ENCODE data around the gene MICAL3. TPM values are rescaled to one million over a fixed set of nuclear protein-coding genes. Genes with fewer than 3 reads are reported as not detected.

MICAL3 gene
- total RNA-seq, 1 experiment from 2014 or later: 23.7 TPM

DNA sequence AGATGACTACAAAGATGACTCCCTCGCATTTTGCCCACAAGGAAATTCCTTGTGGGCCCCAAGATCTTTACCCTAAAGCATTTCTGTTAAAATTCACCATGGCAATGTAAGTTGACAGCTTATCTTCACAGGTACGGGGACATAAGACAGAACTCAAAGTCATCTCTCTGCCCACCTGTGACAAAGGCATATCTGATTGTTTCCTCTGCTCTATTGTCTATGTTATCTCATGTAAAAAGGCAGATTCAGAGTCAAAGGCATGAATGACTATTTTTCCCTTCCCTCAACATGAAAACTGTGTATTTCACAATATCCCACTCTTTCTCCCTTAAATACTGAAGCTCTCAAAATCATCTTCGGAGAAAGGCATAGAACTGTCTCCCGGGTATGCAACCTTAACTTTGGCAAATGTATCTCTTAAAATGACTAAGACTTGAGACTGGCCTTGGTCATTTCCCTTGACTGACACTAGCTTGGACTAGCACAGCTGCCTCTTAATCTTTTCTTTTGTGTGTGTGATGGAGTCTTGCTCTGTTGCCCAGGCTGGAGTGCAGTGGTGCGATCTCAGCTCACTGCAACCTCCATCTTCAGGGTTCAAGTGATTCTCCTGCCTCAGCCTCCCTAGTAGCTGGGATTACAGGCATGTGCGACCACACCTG, 103.2 kb downstream of the MICAL3 start:
- Histone ChIP-seq H3K9ac (ENCODE audit: low read length) (no peak overlapping the region), H3K9me2 (replicated peaks; ENCODE audit: low read length) (no peaks in the 10 kb centered on the region), H3K79me2 (ENCODE audit: low read length) (peaks cover 100% of the 10 kb centered on the region), H3K36me3 (ENCODE audit: low read depth, low read length) (no peaks in the 10 kb centered on the region), H2AFZ (ENCODE audit: low read length) (no peak overlapping the region), H4K20me1 (ENCODE audit: low read length) (peaks cover 35% of the 10 kb centered on the region; the same call in 1 of the 2 replicates), H3K4me3 (ENCODE audit: low read length) (no peak overlapping the region), H3K9me3 (ENCODE audit: low read length) (no peaks in the 10 kb centered on the region), H3K27ac (ENCODE audit: low read length) (no peak overlapping the region), H3K27me3 (ENCODE audit: low read length) (no peaks in the 10 kb centered on the region), H3F3A (ENCODE audit: low read length, unreplicated experiment) (no peaks in the 10 kb centered on the region), H3K4me2 (ENCODE audit: low read length) (no peak overlapping the region), H3K4me1 (ENCODE audit: insufficient read depth, low read length) (peaks cover 62% of the 10 kb centered on the region)
- ChIA-PET POLR2A (ENCODE audit: unreplicated experiment) (no interaction called here), CTCF (no interaction called here)
- ATAC-seq: no peak
- BruUV-seq (replicated peaks): no TSS peak
- intact Hi-C loops (cut with micrococcal nuclease): no loop called here
- no peak for DNase-seq
- TF ChIP-seq EZH2 (IDR thresholded peaks at IDR 0.05; ENCODE audit: low read length, unreplicated experiment) (no peak), CTCF (conservative IDR thresholded peaks at IDR 0.05; ENCODE audit: low read depth, low read length) (no peak), EZH2phosphoT487 (IDR thresholded peaks at IDR 0.05; ENCODE audit: borderline replicate concordance, low read length) (no peak)

DNA sequence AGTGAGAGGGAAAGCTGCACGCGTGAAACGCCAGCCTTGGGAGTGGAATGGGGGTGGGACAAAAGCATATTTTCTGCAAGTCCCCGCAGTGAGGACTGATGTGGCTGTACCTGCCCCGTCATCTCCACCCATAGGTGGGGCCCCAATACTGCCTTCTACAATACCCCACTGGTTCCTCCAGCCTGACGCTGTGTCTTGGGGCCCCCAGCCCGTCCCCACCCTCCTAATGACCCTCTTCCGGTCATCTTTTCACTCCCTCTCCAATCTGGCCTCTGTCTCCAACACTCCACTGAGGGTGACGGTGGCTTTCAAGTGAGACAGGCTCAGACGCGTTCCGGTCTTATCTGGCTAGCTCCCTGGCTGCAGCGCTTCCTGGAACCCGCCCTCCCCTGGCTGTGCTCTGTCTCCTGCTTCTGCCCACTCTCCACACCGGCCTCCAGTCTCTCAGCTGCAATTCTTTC, 104.2 kb downstream of the MICAL3 start:
- CTCF ChIA-PET: no interaction called here
- TF ChIP-seq EZH2 (IDR thresholded peaks at IDR 0.05; ENCODE audit: low read length, unreplicated experiment): no peak
- no peak for TF ChIP-seq CTCF (conservative IDR thresholded peaks at IDR 0.05; ENCODE audit: low read depth, low read length)
- no peak for TF ChIP-seq EZH2phosphoT487 (IDR thresholded peaks at IDR 0.05; ENCODE audit: borderline replicate concordance, low read length)

More for the DNA sequence above, 104.2 kb downstream of the MICAL3 start:
- Histone ChIP-seq H3K9me3 (ENCODE audit: low read length) (no peaks in the 10 kb centered on the region), H3K79me2 (ENCODE audit: low read length) (peaks cover 100% of the 10 kb centered on the region), H3K36me3 (ENCODE audit: low read depth, low read length) (no peaks in the 10 kb centered on the region), H3F3A (ENCODE audit: low read length, unreplicated experiment) (no peaks in the 10 kb centered on the region), H3K27me3 (ENCODE audit: low read length) (no peaks in the 10 kb centered on the region), H3K27ac (ENCODE audit: low read length) (no peak overlapping the region), H3K4me1 (ENCODE audit: insufficient read depth, low read length) (peaks cover 57% of the 10 kb centered on the region), H3K9ac (ENCODE audit: low read length) (no peak overlapping the region), H2AFZ (ENCODE audit: low read length) (no peak overlapping the region), H3K4me2 (ENCODE audit: low read length) (no peak overlapping the region), H3K4me3 (ENCODE audit: low read length) (no peak overlapping the region), H4K20me1 (ENCODE audit: low read length) (peaks cover 35% of the 10 kb centered on the region; the same call in 1 of the 2 replicates), H3K9me2 (replicated peaks; ENCODE audit: low read length) (no peaks in the 10 kb centered on the region)
- no TSS peak for BruUV-seq (replicated peaks)
- POLR2A ChIA-PET (ENCODE audit: unreplicated experiment): no interaction called here
- intact Hi-C loops (cut with micrococcal nuclease): no loop called here
- ATAC-seq: no peak
- no peak for DNase-seq
